Suppressor macrophage treated with lipopolysaccharide for 1 hour (primary cell): ENCODE measurements around the gene CAB39.

Experiments
- DNase-seq, 3 donors: peaks; one replicate each; pipeline ENCODE4 v3.0.0-alpha.2; 2020 to 2022

CAB39 gene

GRCh38 chr2:230712443-230713330 is at the start of gene CAB39:
Gene CAB39, plus strand, starts transcription at chr2:230712842. Its CDS starts 47,160 bp downstream, at chr2:230760002.
- peak; percentile 98 to 99 (median 98) for DNase-seq

- DNase-seq = peak in 1 of 3 donors; percentile 41
Observed at GRCh38 chr2:230664128-230664527, 48.5 kb upstream of the CAB39 start.

- no peak for DNase-seq
Observed at GRCh38 chr2:230664844-230665243, 47.8 kb upstream of the CAB39 start.

- DNase-seq = peak in 1 of 3 donors; percentile 21
Observed at GRCh38 chr2:230665263-230665691, 47.4 kb upstream of the CAB39 start.

- DNase-seq = no peak
Observed at GRCh38 chr2:230666446-230666845, 46.2 kb upstream of the CAB39 start.

GRCh38 chr2:230666885-230667712 is 45.5 kb upstream of the CAB39 start:
- DNase-seq = peak; percentile 88 to 93 (median 92)

GRCh38 chr2:230668184-230668938 is 44.3 kb upstream of the CAB39 start:
- DNase-seq = peak; percentile 85 to 88 (median 88)

GRCh38 chr2:230668939-230669303 is 43.7 kb upstream of the CAB39 start:
- no peak for DNase-seq

GRCh38 chr2:230669386-230669950 is 43.2 kb upstream of the CAB39 start:
- peak; percentile 67 to 75 (median 70) for DNase-seq

- DNase-seq = no peak
Observed at GRCh38 chr2:230671117-230671516, 41.5 kb upstream of the CAB39 start.

GRCh38 chr2:230672836-230673235 is 39.8 kb upstream of the CAB39 start:
- DNase-seq = no peak

GRCh38 chr2:230674401-230674800 is 38.2 kb upstream of the CAB39 start:
- no peak for DNase-seq

- peak in 2 of 3 donors; percentile 39 to 40 for DNase-seq
Observed at GRCh38 chr2:230674966-230675672, 37.5 kb upstream of the CAB39 start.

- no peak for DNase-seq
Observed at GRCh38 chr2:230676546-230676945, 36.1 kb upstream of the CAB39 start.

- peak; percentile 62 to 67 (median 65) for DNase-seq
Observed at GRCh38 chr2:230677201-230677946, 35.3 kb upstream of the CAB39 start.

- no peak for DNase-seq
Observed at GRCh38 chr2:230678018-230678417, 34.6 kb upstream of the CAB39 start.

GRCh38 chr2:230678451-230678850 is 34.2 kb upstream of the CAB39 start:
- DNase-seq = peak in 2 of 3 donors; percentile 16 to 39

- DNase-seq = peak; percentile 58 to 70 (median 67)
Observed at GRCh38 chr2:230680463-230681170, 32.0 kb upstream of the CAB39 start.

- no peak for DNase-seq
Observed at GRCh38 chr2:230681171-230681545, 31.5 kb upstream of the CAB39 start.

- no peak for DNase-seq
Observed at GRCh38 chr2:230682546-230682945, 30.1 kb upstream of the CAB39 start.
